PC-3 (cell line): ENCODE measurements around the gene KLHL7. TPM values are rescaled to one million over a fixed set of nuclear protein-coding genes. Genes with fewer than 3 reads are reported as not detected.

Experiments
- ATAC-seq: fragments of 200-7000 bp; cut with Tn5 transposase; 2 replicates; pipeline ENCODE4 v1.9.1; 2020; ENCODE audit warnings: mild to moderate bottlenecking, moderate library complexity
- BruUV-seq: library from RNA; stranded (reverse); fragments of 400-500 nt; replicated peaks from 2 replicates; lab custom pipeline; 2021; lab: Mats Ljungman, UMichigan
- CTCF ChIA-PET: fragments of 300-600 bp; sonication (Branson Sonifier 250); formaldehyde crosslinking; loops from one replicate; lab custom pipeline; 2022; ENCODE audit warnings: antibody characterized with exemption; lab: Charles Lee
- POLR2A ChIA-PET: fragments of 300-600 bp; sonication (Branson Sonifier 250); formaldehyde crosslinking; loops from one replicate; lab custom pipeline; 2022; ENCODE audit warnings: antibody characterized with exemption; ENCODE audit not compliant: unreplicated experiment; lab: Charles Lee
- DNase-seq: peaks from one replicate; pipeline ENCODE4 v3.0.0-alpha.2; 2015
- H2AFZ ChIP-seq: fragments of 300-600 bp; sonication (generic); 2 replicates; pipeline ENCODE4 v1.6.0; 2016; ENCODE audit warnings: antibody characterized with exemption, low read length
- H3F3A ChIP-seq: fragments of 300-600 bp; sonication (generic); one replicate; pipeline ENCODE4 v1.6.0; 2017; ENCODE audit warnings: antibody characterized with exemption, low read length, control low read depth, mild to moderate bottlenecking; ENCODE audit not compliant: unreplicated experiment
- H3K27ac ChIP-seq: fragments of 300-600 bp; sonication (generic); 2 replicates; pipeline ENCODE4 v1.5.1; 2016; ENCODE audit warnings: mild to moderate bottlenecking, low read length
- H3K27me3 ChIP-seq: fragments of 300-600 bp; sonication (generic); 2 replicates; pipeline ENCODE4 v1.6.1; 2016; ENCODE audit warnings: low read length, mixed read lengths
- H3K36me3 ChIP-seq: fragments of 300-600 bp; sonication (generic); 2 replicates; pipeline ENCODE4 v1.6.1; 2016; ENCODE audit warnings: low read depth, mixed run types, low read length, mixed read lengths
- H3K4me1 ChIP-seq: fragments of 300-600 bp; sonication (generic); 2 replicates; pipeline ENCODE4 v1.5.1; 2016; ENCODE audit warnings: low read length; ENCODE audit not compliant: insufficient read depth
- H3K4me2 ChIP-seq: fragments of 300-600 bp; sonication (generic); 2 replicates; pipeline ENCODE4 v1.6.0; 2016; ENCODE audit warnings: low read length
- H3K4me3 ChIP-seq: fragments of 300-600 bp; sonication (generic); 2 replicates; pipeline ENCODE4 v1.5.1; 2016; ENCODE audit warnings: mild to moderate bottlenecking, low read length, mixed read lengths
- H3K79me2 ChIP-seq: fragments of 300-600 bp; sonication (generic); 2 replicates; pipeline ENCODE4 v1.6.1; 2017; ENCODE audit warnings: low read length, mixed read lengths
- H3K9ac ChIP-seq: fragments of 300-600 bp; sonication (generic); 2 replicates; pipeline ENCODE4 v1.6.0; 2016; ENCODE audit warnings: mild to moderate bottlenecking, low read length
- H3K9me2 ChIP-seq: fragments of 300-600 bp; sonication (generic); replicated peaks from 2 replicates; pipeline ENCODE4 v1.6.1; 2016; ENCODE audit warnings: mixed run types, low read length, mixed read lengths
- H3K9me3 ChIP-seq: fragments of 300-600 bp; sonication (generic); 2 replicates; pipeline ENCODE4 v1.6.1; 2016; ENCODE audit warnings: low read length, mixed read lengths
- H4K20me1 ChIP-seq: fragments of 300-600 bp; sonication (generic); 2 replicates; pipeline ENCODE4 v1.6.1; 2016; ENCODE audit warnings: low read length, mixed read lengths
- CTCF ChIP-seq: fragments of 300-600 bp; sonication (generic); conservative IDR thresholded peaks from 2 replicates; pipeline ENCODE4 v1.5.1; 2017; ENCODE audit warnings: antibody characterized with exemption, low read depth, mild to moderate bottlenecking, low read length
- EZH2 ChIP-seq: fragments of 300-600 bp; sonication (generic); IDR thresholded peaks from one replicate; pipeline ENCODE4 v1.6.1; 2017; ENCODE audit warnings: antibody characterized with exemption, mild to moderate bottlenecking, low read length; ENCODE audit not compliant: unreplicated experiment
- EZH2phosphoT487 ChIP-seq: fragments of 300-600 bp; sonication (generic); IDR thresholded peaks from 2 replicates; pipeline ENCODE4 v1.6.1; 2018; ENCODE audit warnings: mild to moderate bottlenecking, antibody characterized with exemption, low read length, borderline replicate concordance
- intact Hi-C: fragments of 100-400 bp; cut with micrococcal nuclease; formaldehyde crosslinking; loops from 2 replicates; pipeline ENCODE4 v1.9.0; 2023
- total RNA-seq: library from RNA; depleted of rRNA; stranded (reverse); fragments of >200 nt; gene quantifications from 2 replicates; pipeline ENCODE4 v1.2.3, GENCODE V29; 2014

Gene KLHL7
- total RNA-seq, 1 experiment from 2014 or later: 31.1 TPM

GRCh38 chr7:23164846-23165245 is 59.3 kb downstream of the KLHL7 start:
- no peaks in the 10 kb centered on the region for H3K4me1 ChIP-seq
- H3K27ac ChIP-seq: no peak overlapping the region
- H2AFZ ChIP-seq: no peak overlapping the region
- POLR2A ChIA-PET: no interaction called here
- intact Hi-C loops: no loop called here
- H3K4me2 ChIP-seq: no peak overlapping the region
- H3K9ac ChIP-seq: no peak overlapping the region
- no TSS peak for BruUV-seq
- CTCF ChIA-PET: no interaction called here
- no peaks in the 10 kb centered on the region for H3K9me3 ChIP-seq
- H4K20me1 ChIP-seq: no peaks in the 10 kb centered on the region
- H3F3A ChIP-seq: no peaks in the 10 kb centered on the region
- H3K36me3 ChIP-seq: no peaks in the 10 kb centered on the region
- H3K9me2 ChIP-seq: no peaks in the 10 kb centered on the region
- DNase-seq (no peak), ATAC-seq (no peak)
- TF ChIP-seq EZH2 (no peak), EZH2phosphoT487 (no peak), CTCF (no peak)
- no peaks in the 10 kb centered on the region for H3K27me3 ChIP-seq
- no peak overlapping the region for H3K4me3 ChIP-seq
- no peaks in the 10 kb centered on the region for H3K79me2 ChIP-seq

GRCh38 chr7:23165316-23165715 is 59.7 kb downstream of the KLHL7 start:
- Histone ChIP-seq H3K27ac (no peak overlapping the region), H3K36me3 (no peaks in the 10 kb centered on the region), H3K4me2 (no peak overlapping the region), H3K27me3 (no peaks in the 10 kb centered on the region), H3F3A (no peaks in the 10 kb centered on the region), H2AFZ (no peak overlapping the region), H3K9ac (no peak overlapping the region), H4K20me1 (no peaks in the 10 kb centered on the region), H3K4me1 (no peaks in the 10 kb centered on the region), H3K4me3 (no peak overlapping the region), H3K79me2 (no peaks in the 10 kb centered on the region), H3K9me2 (no peaks in the 10 kb centered on the region), H3K9me3 (no peaks in the 10 kb centered on the region)
- no TSS peak for BruUV-seq
- no peak for ATAC-seq
- POLR2A ChIA-PET: no interaction called here
- CTCF ChIA-PET: no interaction called here
- intact Hi-C loops: no loop called here
- no peak for TF ChIP-seq EZH2phosphoT487
- no peak for TF ChIP-seq EZH2
- no peak for DNase-seq

GRCh38 chr7:23167691-23168090 is 62.1 kb downstream of the KLHL7 start:
- TF ChIP-seq CTCF (no peak), EZH2 (no peak)
- Histone ChIP-seq H3K4me3 (no peak overlapping the region), H3K9me3 (no peaks in the 10 kb centered on the region), H3K79me2 (no peaks in the 10 kb centered on the region), H3K4me2 (no peak overlapping the region), H3K9me2 (no peaks in the 10 kb centered on the region), H3K36me3 (no peaks in the 10 kb centered on the region), H4K20me1 (no peaks in the 10 kb centered on the region), H3F3A (no peaks in the 10 kb centered on the region), H2AFZ (no peak overlapping the region), H3K4me1 (no peaks in the 10 kb centered on the region), H3K9ac (no peak overlapping the region), H3K27me3 (no peaks in the 10 kb centered on the region), H3K27ac (no peak overlapping the region)
- CTCF ChIA-PET: no interaction called here
- POLR2A ChIA-PET: no interaction called here
- DNase-seq (no peak), ATAC-seq (no peak)
- BruUV-seq: no TSS peak
- intact Hi-C loops: no loop called here
